Stimulated activated CD4-positive, alpha-beta T cell treated with anti-CD3 and anti-CD28 coated beads, Interleukin-15, amount 100 ng/mL, for 1 hour (primary cell): ENCODE measurements around the gene IGF2BP1.
"Not testable (repeated sequence)": the region's sequence is repeated elsewhere in the genome, so short reads cannot be mapped to it uniquely, and the experiment has no call there.

Source experiments
- DNase-seq, 2 donors: peaks; one replicate each; pipeline ENCODE4 v3.0.0-alpha.2; 2020; ENCODE audit warnings: low read depth in 1 of 2, low spot score in 1 of 2

IGF2BP1 gene

GRCh38 chr17:49090878-49091594, 93.9 kb downstream of the IGF2BP1 start:
- DNase-seq: no peak

GRCh38 chr17:49093131-49093530, 95.9 kb downstream of the IGF2BP1 start:
- DNase-seq: no peak

- DNase-seq: no peak
Measured at GRCh38 chr17:49100601-49101000, 103.4 kb downstream of the IGF2BP1 start.

GRCh38 chr17:49101054-49101534, 103.9 kb downstream of the IGF2BP1 start:
- DNase-seq: no peak

GRCh38 chr17:49103360-49103759, 106.2 kb downstream of the IGF2BP1 start:
- DNase-seq: not testable (repeated sequence)

- DNase-seq: no peak
Measured at GRCh38 chr17:49104511-49105074, 107.4 kb downstream of the IGF2BP1 start.
